Stimulated activated CD8-positive, alpha-beta memory T cell treated with anti-CD3 and anti-CD28 coated beads, Interleukin-4, amount 100 ng/mL, for 4 hours (primary cell): ENCODE measurements around the gene PXT1.
"Not testable (repeated sequence)": the region's sequence is repeated elsewhere in the genome, so short reads cannot be mapped to it uniquely, and the experiment has no call there.

ENCODE experiments used
- DNase-seq, 2 donors: peaks; one replicate each; pipeline ENCODE4 v3.0.0-alpha.2; 2020; ENCODE audit warnings: low read depth in 2 of 2, low spot score in 1 of 2

Gene PXT1

DNA sequence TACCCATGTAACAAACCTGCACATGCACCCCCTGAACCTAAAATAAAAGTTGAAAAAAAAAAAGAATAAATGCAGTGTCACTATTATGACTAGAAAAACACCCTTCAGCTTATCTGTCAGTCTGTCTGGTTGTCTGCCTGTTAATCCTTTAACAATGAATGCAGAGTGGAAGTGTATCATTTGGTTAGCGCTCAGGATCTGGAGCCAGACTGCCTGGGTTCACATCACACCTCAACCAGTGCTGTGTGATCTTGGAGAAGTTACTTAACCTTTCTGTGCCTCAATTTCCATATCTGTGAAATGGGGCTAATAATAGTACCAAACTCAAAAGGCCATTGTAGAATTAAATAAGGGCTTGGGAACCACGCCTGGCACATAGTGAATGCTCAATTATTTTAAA, 72.0 kb downstream of the PXT1 start:
- no peak for DNase-seq

DNA sequence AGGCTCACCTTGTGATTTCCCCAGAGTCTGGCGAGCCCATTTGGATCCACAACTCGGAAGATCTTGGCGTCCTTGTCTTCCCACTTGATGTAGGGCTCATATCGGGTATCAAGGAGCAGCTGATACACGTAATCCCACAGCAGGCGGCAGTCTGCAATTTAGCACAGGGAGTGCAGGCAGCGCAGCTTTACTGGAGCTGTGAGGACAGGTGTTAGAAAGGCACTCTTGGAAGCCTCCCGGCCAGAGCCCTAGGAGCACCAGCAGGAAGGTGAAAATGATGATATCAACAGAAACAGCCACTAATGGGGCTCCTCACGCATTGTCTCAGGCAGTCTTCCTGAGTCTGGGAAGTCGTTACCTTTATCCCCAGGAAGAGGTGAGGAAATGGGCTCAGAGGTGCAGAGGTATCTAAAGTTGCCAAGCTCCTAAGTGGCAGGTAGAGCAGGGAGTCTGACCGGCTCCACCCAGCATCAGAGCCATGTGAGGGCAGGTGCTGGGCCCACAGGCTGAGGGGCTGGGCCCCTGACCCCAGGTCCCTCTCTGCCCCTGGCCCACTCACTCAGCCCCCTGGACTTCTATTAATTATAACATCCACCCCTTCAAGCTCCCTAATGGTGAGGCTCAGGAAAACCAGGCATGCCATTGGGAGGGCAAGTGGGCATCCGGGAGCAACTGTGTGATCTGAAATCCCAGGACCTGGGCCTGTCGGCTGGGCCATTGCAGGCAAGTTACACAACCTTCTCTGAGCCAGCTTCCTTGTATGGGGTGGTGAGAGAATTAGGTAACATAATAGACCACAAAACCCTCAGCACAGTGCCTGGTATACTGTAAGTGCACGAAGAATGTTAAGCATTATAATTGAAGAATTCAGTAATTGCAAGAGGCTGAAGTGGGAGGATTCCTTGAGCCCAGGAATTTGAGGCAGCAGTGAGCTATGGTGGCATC, 73.5 kb downstream of the PXT1 start:
- no peak for DNase-seq

DNA sequence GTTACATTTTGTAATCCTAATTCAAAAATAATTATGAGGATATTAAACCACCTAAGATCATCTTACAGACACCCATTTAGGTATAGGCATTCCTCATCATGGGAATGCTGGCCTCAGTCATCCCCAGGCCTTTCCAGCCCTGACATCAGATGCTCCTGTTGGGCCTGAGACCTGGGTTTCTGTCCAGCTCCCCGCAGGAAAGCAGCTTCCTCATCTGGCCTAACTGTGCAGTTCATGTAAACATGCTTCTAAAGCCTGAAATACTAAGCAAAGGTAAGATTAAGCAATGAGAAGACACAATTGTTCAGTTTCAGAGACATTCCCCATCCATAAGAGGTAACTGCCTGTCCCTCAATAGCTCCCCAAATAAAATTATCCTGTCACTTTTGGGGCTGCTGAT, 74.2 kb downstream of the PXT1 start:
- no peak for DNase-seq

DNA sequence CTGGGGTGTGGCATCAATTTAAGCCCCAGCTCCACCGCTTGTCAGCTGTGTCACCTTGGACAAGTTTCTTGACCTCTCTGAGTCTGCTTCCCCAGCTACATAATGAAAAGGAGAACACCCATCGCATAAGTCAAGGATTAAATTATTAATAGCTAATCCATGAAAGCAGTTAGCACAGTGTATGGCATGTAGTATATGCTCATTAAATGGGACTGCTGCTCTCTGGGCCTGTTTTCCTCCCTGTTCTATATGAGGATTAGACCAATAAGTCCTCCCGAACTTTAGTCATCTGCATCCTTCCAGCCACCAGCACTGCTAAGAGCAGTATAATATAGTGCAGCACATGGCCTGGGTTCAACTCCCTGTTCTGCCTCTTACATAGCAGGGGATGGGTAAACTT, 74.9 kb downstream of the PXT1 start:
- DNase-seq: no peak

DNA sequence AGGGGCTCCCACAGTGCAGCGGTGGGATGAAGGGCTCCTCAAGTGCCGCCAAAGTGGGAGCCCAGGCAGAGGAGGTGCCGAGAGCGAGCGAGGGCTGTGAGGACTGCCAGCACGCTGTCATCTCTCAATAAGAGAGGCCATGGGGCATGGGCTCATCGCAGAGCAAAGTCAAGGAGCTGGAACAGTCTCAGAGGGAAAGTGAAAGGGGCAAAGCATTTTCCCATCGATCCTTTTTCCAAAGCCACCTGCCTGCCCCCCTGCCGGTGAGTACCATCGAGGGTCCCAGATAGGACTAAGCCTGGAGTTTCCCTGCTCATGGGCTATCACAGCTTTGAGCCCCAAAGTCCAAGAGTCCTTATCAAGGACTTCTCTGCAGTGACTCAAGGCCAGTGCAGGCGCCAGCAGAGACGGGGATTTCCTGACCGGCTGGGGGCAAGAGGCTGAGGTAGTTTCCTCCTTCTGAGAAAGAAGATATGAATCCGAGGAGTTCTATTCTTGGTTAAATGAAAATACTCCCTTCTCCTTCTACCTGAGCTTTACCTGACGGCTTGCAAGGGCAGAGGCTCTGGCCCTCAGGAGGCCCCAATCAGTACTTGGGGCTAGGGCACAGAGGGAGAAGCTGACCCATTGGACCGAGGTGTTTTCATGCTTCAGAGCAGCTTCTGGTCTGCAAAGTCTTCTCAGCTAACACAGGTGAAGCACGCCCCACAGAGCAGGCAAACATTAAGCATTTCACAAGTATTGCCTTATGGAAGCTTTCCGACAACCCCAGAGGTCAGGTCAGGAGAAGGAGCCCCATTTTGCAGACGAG, 77.8 kb downstream of the PXT1 start:
- no peak for DNase-seq

- not testable (repeated sequence) for DNase-seq
Observed at GRCh38 chr6:36364061-36364635, 78.5 kb downstream of the PXT1 start.

DNA sequence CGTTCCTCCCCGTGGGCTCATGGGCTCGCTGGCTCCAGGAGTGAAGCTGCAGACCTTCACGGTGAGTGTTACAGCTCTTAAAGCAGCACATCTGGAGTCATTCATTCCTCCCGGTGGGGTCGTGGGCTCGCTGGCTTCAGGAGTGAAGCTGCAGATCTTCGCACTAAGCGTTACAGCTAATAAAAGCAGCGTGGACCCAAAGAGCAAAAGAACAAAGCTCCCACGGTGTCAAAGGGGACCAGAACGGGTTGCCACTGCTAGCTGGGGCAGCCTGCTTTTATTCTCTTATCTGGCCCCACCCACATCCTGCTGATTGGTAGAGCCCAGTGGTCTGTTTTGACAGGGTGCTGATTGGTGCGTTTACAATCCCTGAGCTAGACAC, 79.3 kb downstream of the PXT1 start:
- DNase-seq: not testable (repeated sequence)

DNA sequence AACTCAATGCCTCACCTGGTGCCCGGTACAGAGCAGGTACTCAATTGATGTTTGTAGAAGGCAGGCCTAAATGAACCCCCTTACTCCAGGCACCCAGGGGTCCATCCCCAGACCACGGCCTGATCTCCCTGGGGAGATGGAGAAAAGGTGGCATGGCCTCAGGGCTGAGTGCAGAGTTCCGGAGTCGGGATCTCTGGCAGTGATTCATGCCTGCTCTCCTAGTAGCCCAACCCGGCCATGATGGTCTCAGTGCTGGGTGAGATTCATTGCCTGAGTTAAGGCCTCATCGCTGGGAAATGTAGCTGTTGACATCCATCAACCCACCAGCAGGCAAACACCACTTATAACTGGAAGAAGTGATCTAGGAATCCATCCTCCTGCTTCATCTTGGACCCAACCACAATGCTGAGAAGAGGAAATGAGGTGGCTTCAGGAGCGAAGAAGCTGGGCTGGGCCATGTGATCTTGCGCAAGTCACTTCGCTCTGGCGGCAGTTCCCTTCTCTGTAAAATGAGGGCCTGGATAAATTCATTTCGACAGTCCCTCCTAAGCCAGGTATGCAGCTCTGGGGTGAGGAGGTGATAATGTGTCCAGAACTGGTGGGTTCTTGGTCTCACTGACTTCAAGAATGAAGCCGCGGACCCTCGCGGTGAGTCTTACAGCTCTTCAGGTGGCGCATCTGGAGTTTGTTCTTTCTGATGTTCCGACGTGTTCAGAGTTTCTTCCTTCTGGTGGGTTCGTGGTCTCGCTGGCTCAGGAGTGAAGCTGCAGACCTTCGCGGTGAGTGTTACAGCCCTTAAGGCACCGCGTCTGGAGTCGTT, 79.9 kb downstream of the PXT1 start:
- DNase-seq: no peak

DNA sequence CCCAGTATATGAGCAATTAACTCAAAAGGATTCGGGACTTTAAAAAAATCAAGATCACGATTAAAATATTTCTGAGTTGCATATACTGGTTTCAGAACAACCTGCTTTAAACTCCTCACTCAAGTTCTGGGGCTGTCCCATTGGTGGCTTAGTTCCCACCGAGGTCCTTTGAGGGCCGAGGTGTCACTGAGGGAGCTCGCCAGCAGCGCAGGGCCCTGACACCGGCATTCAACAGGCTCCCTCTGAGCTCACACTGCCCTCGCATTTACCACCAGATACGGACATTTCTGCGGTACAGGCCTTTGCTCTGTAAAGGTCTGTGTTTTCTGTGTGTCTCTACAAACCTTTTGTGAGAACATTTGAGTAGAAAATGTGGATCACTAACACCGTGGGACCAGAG, 81.6 kb downstream of the PXT1 start:
- DNase-seq: no peak

GRCh38 chr6:36360241-36361054, 82.2 kb downstream of the PXT1 start:
- DNase-seq: peak; percentile 34

DNA sequence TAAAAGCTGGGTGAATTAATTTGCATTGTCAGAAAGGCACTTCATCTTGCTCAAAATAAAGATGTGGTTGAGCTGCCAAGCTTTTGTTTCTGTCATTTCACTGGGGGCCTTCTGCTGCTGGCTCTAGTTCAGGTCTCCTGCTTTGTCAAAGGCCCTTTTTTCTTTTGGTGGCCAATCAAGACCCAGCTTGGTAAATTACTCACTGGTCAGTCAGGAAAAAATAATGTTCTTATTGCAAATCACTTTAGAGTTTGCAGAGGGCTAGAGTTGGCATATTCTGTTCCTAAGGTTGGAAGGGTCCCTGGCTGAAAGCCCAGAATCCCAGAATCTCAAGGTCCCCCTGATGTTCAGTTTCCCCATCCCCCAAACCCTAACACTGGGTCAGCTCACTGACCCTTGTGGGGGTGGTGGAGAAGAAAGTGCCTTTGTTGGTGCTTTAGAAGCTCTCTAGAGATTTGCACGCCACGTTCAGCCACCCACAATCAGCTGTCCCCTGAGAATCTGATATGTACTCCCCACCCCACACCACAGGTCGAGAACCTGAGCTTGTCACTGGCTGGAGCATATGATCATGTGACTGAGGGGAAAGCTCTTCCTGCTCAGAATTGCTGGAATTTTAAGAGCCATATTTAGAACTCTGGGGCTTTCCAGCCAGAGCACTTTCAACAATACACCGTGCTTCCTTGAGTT, 84.3 kb downstream of the PXT1 start:
- DNase-seq: no peak

DNA sequence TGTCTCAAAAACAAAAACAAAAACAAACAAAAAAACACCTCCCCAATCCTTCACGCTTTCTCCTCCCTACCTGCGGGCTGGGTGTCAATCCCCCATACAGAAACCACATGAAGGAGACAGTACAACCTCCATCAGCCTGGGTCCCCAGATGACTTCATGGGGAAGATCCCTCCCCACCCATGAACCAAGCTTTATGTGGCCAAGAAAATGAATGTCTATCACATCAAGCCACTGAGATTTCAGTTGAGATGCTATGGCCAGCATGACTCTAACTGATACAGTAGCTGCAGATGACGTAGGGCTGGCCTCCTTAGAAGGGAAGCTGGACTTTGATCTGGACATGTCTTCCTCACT, 84.8 kb downstream of the PXT1 start:
- no peak for DNase-seq

DNA sequence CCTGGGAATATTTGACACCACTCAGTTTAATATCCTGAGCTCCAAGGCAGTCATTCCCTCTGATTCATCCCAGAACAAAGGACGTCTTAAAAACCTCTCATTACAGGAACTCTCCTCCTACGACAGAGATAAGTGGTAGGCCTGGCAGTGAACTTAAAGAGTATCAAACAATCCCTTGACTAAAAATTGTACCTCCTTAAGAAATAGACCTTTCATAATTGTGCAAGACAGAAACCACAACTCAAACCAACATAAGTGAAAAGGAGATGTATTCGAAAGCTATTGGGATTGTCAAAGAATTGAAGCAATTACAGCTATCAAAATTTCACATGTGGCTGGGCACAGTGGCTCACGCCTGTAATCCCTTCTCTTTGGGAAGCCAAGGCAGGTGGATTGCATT, 86.8 kb downstream of the PXT1 start:
- DNase-seq: no peak

DNA sequence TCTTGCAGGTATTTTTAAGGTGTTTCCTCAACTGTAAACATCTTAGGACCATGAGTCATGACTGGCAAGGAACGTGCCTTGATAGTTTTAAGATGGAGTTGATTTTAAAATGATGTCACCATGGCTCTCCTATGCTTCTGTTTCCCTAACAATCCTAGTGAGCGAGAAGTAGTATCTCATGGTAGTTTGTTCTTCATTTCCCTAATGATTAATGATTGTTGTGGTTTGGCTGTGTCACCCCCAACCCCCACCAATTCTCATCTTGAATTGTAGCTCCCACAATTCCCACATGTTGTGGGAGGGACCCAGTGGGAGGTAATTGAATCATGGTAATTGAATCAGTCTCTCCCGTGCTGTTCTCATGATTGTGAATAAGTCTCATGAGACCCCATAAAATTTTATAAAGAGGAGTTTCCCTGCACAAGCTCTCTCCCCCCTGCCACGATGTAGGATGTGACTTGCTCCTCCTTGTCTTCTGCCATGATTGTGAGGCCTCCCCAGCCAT, 89.2 kb downstream of the PXT1 start:
- no peak for DNase-seq

- no peak for DNase-seq
Observed at GRCh38 chr6:36352477-36353157, 90.0 kb downstream of the PXT1 start.

- DNase-seq: no peak
Observed at GRCh38 chr6:36350681-36351571, 91.7 kb downstream of the PXT1 start.

- no peak for DNase-seq
Observed at GRCh38 chr6:36350082-36350481, 92.6 kb downstream of the PXT1 start.

- no peak for DNase-seq
Observed at GRCh38 chr6:36349240-36349639, 93.4 kb downstream of the PXT1 start.
